SK-N-SH (cell line): ENCODE data around the gene PSAT1. TPM values are rescaled to one million over a fixed set of nuclear protein-coding genes. Genes with fewer than 3 reads are reported as not detected.

Experiments
- CTCF ChIA-PET: fragments of 300-600, 350-600 bp; formaldehyde crosslinking; extraction: SDS; loops from one replicate; lab custom pipeline; 2021; lab: Yijun Ruan, JAX
- POLR2A ChIA-PET: fragments of 350-600 bp; sonication (Branson Sonifier 250); formaldehyde crosslinking; extraction: SDS; loops from one replicate; lab custom pipeline; 2020; ENCODE audit warnings: antibody characterized with exemption, inconsistent platforms; lab: Yijun Ruan, JAX
- DNase-seq: peaks from one replicate; pipeline ENCODE4 v3.0.0; 2012
- H2AFZ ChIP-seq: fragments of 200-600 bp; sonication (generic); 2 replicates; pipeline ENCODE4 v1.8.1; 2016; ENCODE audit warnings: antibody characterized with exemption, mild to moderate bottlenecking, low read depth
- H3F3A ChIP-seq: fragments of 200-600 bp; sonication (generic); replicated peaks from 2 replicates; pipeline ENCODE3; 2016; ENCODE audit warnings: antibody characterized with exemption, mild to moderate bottlenecking; ENCODE audit not compliant: insufficient read depth
- H3K27ac ChIP-seq, 2 experiments: fragments of 200-500 bp in 1 of 2; fragments of 200-600 bp in 1 of 2; sonication (Bioruptor generic) in 1 of 2; sonication (generic), shearing (Covaris generic) in 1 of 2; 2 replicates each; pipeline versions ENCODE4 v1.5.1 to v1.6.1; 2014 to 2016; ENCODE audit warnings: low read depth in 2 of 2, inconsistent platforms in 1 of 2, low read length in 1 of 2, mild to moderate bottlenecking in 1 of 2, mixed read lengths in 1 of 2
- H3K27me3 ChIP-seq: fragments of 200-600 bp; sonication (generic), shearing (Covaris generic); 2 replicates; pipeline ENCODE4 v1.6.1; 2016; ENCODE audit warnings: mixed run types; ENCODE audit not compliant: insufficient read depth
- H3K36me3 ChIP-seq, 2 experiments: fragments of 200-500 bp in 1 of 2; fragments of 200-600 bp in 1 of 2; sonication (Bioruptor generic) in 1 of 2; sonication (generic) in 1 of 2; replicated peaks in 1 of 2; 2 replicates each; pipeline versions ENCODE3 to v1.5.1; 2014 to 2016; ENCODE audit warnings: low read length in 1 of 2, mild to moderate bottlenecking in 1 of 2; ENCODE audit not compliant: insufficient read depth in 2 of 2, control insufficient read depth in 1 of 2
- H3K4me1 ChIP-seq, 2 experiments: fragments of 200-500 bp in 1 of 2; fragments of 200-600 bp in 1 of 2; sonication (Bioruptor generic) in 1 of 2; sonication (generic), shearing (Covaris generic) in 1 of 2; 2 replicates each; pipeline versions ENCODE4 v1.5.1 to v1.6.1; 2014 to 2016; ENCODE audit warnings: low read depth in 1 of 2, low read length in 1 of 2, mixed run types in 1 of 2; ENCODE audit not compliant: insufficient read depth in 2 of 2, control insufficient read depth in 1 of 2
- H3K4me2 ChIP-seq: fragments of 200-600 bp; sonication (generic), shearing (Covaris generic); 2 replicates; pipeline ENCODE4 v1.6.1; 2017; ENCODE audit warnings: mixed run types
- H3K4me3 ChIP-seq, 2 experiments: fragments of 200-500 bp in 1 of 2; fragments of 200-600 bp in 1 of 2; sonication (Bioruptor generic) in 1 of 2; sonication (generic), shearing (Covaris generic) in 1 of 2; 2 replicates each; pipeline versions ENCODE4 v1.5.1 to v1.8.1; 2014 to 2016; ENCODE audit warnings: low read depth in 2 of 2, inconsistent platforms in 1 of 2, low read length in 1 of 2, mild to moderate bottlenecking in 1 of 2, mixed read lengths in 1 of 2, moderate library complexity in 1 of 2
- H3K79me2 ChIP-seq: fragments of 200-600 bp; sonication (generic); 2 replicates; pipeline ENCODE4 v1.8.1; 2017; ENCODE audit warnings: mild to moderate bottlenecking; ENCODE audit not compliant: insufficient read depth
- H3K9ac ChIP-seq: fragments of 200-600 bp; sonication (generic); 2 replicates; pipeline ENCODE4 v1.6.1; 2017; ENCODE audit warnings: mixed run types
- H3K9me2 ChIP-seq: fragments of 200-600 bp; sonication (generic); 2 replicates; pipeline ENCODE4 v1.6.1; 2017; ENCODE audit warnings: mixed run types
- H3K9me3 ChIP-seq: fragments of 200-600 bp; sonication (generic); 2 replicates; pipeline ENCODE4 v1.6.1; 2017; ENCODE audit warnings: mixed run types, mild to moderate bottlenecking, moderate library complexity
- H4K20me1 ChIP-seq: fragments of 200-600 bp; sonication (generic); 2 replicates; pipeline ENCODE4 v1.6.1; 2017; ENCODE audit warnings: mild to moderate bottlenecking, mixed run types; ENCODE audit not compliant: insufficient read depth
- CHD2 ChIP-seq: fragments of 150-350 bp; IDR thresholded peaks from 2 replicates; pipeline ENCODE4 v1.6.1; 2018; ENCODE audit warnings: low read length; ENCODE audit not compliant: partially characterized antibody
- ELF1 ChIP-seq: IDR thresholded peaks from 2 replicates; pipeline ENCODE4 v1.4.0; 2012
- EP300 ChIP-seq, 2 experiments: IDR thresholded peaks; 2 replicates each; pipeline versions ENCODE4 v1.4.0 to v1.6.1; 2012; ENCODE audit warnings: borderline replicate concordance in 1 of 2, low read depth in 1 of 2, low read length in 1 of 2
- EZH2phosphoT487 ChIP-seq: fragments of 200-600 bp; sonication (generic); IDR thresholded peaks from 2 replicates; pipeline ENCODE4 v1.6.1; 2017; ENCODE audit warnings: low read depth, mixed run types, mild to moderate bottlenecking, antibody characterized with exemption, moderate library complexity, borderline replicate concordance
- FOXJ3 ChIP-seq: sonication (generic); formaldehyde crosslinking; IDR thresholded peaks from 2 replicates; pipeline ENCODE4 v1.5.1; 2020; ENCODE audit warnings: mild to moderate bottlenecking, missing genetic modification reagents
- GABPA ChIP-seq: IDR thresholded peaks from 2 replicates; pipeline ENCODE4 v1.4.0; 2012; ENCODE audit warnings: low read depth, mild to moderate bottlenecking
- GATA2 ChIP-seq: sonication (generic); formaldehyde crosslinking; IDR thresholded peaks from 2 replicates; pipeline ENCODE4 v1.5.0; 2020; ENCODE audit warnings: mild to moderate bottlenecking, missing genetic modification reagents
- JUND ChIP-seq: IDR thresholded peaks from 2 replicates; pipeline ENCODE4 v1.4.0; 2012
- NFIC ChIP-seq: IDR thresholded peaks from 2 replicates; pipeline ENCODE4 v1.4.0; 2012; ENCODE audit warnings: borderline replicate concordance
- POLR2AphosphoS5 ChIP-seq: IDR thresholded peaks from 2 replicates; pipeline ENCODE4 v1.6.1; 2012; ENCODE audit warnings: low read depth, low read length
- RAD21 ChIP-seq: IDR thresholded peaks from 2 replicates; pipeline ENCODE4 v1.6.1; 2012; ENCODE audit warnings: mild to moderate bottlenecking, low read length
- RFX5 ChIP-seq: IDR thresholded peaks from 2 replicates; pipeline ENCODE4 v1.6.1; 2012; ENCODE audit warnings: mild to moderate bottlenecking, improper control_type of control experiment, low read length
- RXRA ChIP-seq: IDR thresholded peaks from 2 replicates; pipeline ENCODE4 v1.4.0; 2012; ENCODE audit warnings: low read depth, mild to moderate bottlenecking, borderline replicate concordance
- TAF1 ChIP-seq: IDR thresholded peaks from 2 replicates; pipeline ENCODE4 v1.6.1; 2012; ENCODE audit warnings: low read depth, mild to moderate bottlenecking, low read length, moderate library complexity, borderline replicate concordance
- WGBS: methylation state at CpG from one replicate; pipeline ENCODE4 v1.1.6; 2017; ENCODE audit warnings: low lambda C conversion rate; 5-methylcytosine and 5-hydroxymethylcytosine counted together
- polyA plus RNA-seq, 3 experiments: library from polyadenylated mRNA; depleted of rRNA; stranded (reverse); fragments of >200 nt; gene quantifications; 2 replicates each; pipeline ENCODE4 v1.2.3, GENCODE V29; 2012
- TF ChIP-seq, protein P1 (sequence below): IDR thresholded peaks from 2 replicates; pipeline ENCODE4 v1.4.0; 2012; ENCODE audit warnings: low read depth, borderline replicate concordance
- TF ChIP-seq, protein P2 (sequence below): fragments of 150-350 bp; IDR thresholded peaks from 2 replicates; pipeline ENCODE4 v1.6.1; 2017; ENCODE audit warnings: antibody characterized with exemption, low read length, low read depth, borderline replicate concordance
- TF ChIP-seq, protein P3 (sequence below): IDR thresholded peaks from 2 replicates; pipeline ENCODE4 v1.6.1; 2012; ENCODE audit warnings: mild to moderate bottlenecking, low read depth, low read length, moderate library complexity
- TF ChIP-seq, protein P4 (sequence below): IDR thresholded peaks from 2 replicates; pipeline ENCODE4 v1.4.0; 2012; ENCODE audit warnings: low read depth

The PSAT1 gene
- polyA plus RNA-seq, 1 of the 3 experiments (the other 2 are of a cell fraction) = 37.0 TPM

DNA sequence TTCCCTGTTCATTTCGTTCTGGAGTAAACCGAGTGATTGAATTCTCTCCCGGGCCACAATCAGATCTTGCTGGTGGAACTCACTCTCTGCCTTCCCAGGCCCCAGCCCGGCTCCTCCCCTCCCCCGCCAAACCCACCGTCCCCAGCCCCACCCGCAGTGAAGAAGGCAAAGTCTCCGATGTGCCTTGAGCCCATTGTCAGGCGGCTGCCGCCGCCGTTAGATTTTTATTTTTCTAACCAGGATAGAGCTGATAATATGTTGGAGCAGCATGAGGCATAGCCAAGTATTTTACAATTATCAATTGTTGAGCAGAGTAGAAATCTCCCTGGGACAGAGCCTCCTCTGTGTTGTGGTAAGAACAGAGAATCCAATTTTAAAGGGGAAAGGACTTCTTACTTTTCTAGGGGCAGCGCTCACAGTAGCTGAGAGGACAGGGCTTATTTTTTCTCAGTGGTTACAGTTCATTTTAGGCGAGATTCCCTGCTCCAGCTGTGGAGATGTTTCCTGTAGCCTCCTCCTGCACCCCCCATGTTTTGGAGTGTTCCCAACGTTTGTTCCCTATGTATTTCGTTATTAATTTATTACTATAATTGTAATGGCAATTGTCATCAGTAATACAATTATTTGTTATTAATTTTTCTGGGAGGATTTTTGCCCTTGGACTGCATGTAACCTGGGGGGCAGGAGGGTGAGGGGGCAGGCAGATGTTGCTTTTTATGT is 1.3 kb downstream of the PSAT1 start:
- Histone ChIP-seq H3K27ac (peak overlapping the region in 1 of 2 experiments; percentile 91; a peak in 2 of 4 replicates), H3K9me3 (no peaks in the 10 kb centered on the region), H3K4me3 (peak overlapping the region; percentile 92 to 93), H3K9ac (peak overlapping the region; percentile 70; the same call in 1 of the 2 replicates), H3K9me2 (no peaks in the 10 kb centered on the region), H3K36me3 (peaks cover 15 to 23% of the 10 kb centered on the region in 2 experiments), H3K4me1 (peaks cover 4 to 15% of the 10 kb centered on the region in 2 experiments; a peak in 2 of 4 replicates), H3K79me2 (peaks cover 5% of the 10 kb centered on the region), H2AFZ (peak overlapping the region; percentile 85; the same call in 1 of the 2 replicates), H3F3A (no peaks in the 10 kb centered on the region)
- ChIA-PET CTCF (interaction anchor here (0.9 to 3.5 kb wide), 11 partner anchors 11 to 73 kb away, joined by 3 to 9 read pairs (median 3); no protein-coding TSS in a partner anchor), POLR2A (interaction anchor here (0.7 to 3.1 kb wide), 7 partner anchors 9 to 70 kb away, joined by 3 to 23 read pairs (median 7); partner anchors contain the start of gene CEP78)
- WGBS = 5% methylated on average over 16 of the region's 16 CpGs
- TF ChIP-seq RFX5 (no peak), ELF1 (no peak), FOXJ3 (CRISPR knock-in tag) (no peak), RAD21 (no peak), EP300 (IDR thresholded peaks at IDR 0.05; ENCODE audit: borderline replicate concordance in 1 of 2, low read depth in 1 of 2, low read length in 1 of 2) (no peak), NFIC (no peak)
- TF ChIP-seq, protein P1, sequence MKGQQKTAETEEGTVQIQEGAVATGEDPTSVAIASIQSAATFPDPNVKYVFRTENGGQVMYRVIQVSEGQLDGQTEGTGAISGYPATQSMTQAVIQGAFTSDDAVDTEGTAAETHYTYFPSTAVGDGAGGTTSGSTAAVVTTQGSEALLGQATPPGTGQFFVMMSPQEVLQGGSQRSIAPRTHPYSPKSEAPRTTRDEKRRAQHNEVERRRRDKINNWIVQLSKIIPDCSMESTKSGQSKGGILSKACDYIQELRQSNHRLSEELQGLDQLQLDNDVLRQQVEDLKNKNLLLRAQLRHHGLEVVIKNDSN = no peak
- TF ChIP-seq, all 33 proteins: peak for 0
- Histone ChIP-seq H3K27me3 (no peaks in the 10 kb centered on the region), H4K20me1 (no peaks in the 10 kb centered on the region), H3K4me2 (peak overlapping the region; percentile 87)
- peak; percentile 56 for DNase-seq

DNA sequence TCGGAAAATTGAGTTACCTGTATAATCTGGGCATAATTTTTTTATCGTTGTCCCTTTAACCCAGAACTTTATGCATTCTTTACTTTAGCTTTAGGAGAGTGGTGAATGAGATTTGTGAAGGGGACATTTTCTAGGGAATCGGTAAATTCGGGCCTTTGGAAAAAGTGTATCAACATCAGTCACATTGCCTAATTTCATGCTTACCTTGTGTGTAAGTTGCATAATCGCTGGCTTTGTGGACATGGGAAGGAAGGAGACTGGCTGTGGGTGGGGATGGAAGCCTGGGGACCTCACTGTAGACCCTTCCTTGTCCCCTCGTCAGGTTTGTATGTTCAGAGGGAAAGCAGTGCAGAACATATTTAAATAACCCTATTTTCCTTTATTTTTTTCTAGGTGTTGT is 3.3 kb downstream of the PSAT1 start:
- H3K27me3 ChIP-seq = no peaks in the 10 kb centered on the region
- no peak for TF ChIP-seq RFX5
- TF ChIP-seq JUND = no peak
- no peak for TF ChIP-seq RAD21
- no peak for TF ChIP-seq RXRA
- TF ChIP-seq EZH2phosphoT487 = no peak
- TF ChIP-seq CHD2 = no peak
- TF ChIP-seq, protein P2, sequence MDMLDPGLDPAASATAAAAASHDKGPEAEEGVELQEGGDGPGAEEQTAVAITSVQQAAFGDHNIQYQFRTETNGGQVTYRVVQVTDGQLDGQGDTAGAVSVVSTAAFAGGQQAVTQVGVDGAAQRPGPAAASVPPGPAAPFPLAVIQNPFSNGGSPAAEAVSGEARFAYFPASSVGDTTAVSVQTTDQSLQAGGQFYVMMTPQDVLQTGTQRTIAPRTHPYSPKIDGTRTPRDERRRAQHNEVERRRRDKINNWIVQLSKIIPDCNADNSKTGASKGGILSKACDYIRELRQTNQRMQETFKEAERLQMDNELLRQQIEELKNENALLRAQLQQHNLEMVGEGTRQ = no peak
- TF ChIP-seq, protein P3, sequence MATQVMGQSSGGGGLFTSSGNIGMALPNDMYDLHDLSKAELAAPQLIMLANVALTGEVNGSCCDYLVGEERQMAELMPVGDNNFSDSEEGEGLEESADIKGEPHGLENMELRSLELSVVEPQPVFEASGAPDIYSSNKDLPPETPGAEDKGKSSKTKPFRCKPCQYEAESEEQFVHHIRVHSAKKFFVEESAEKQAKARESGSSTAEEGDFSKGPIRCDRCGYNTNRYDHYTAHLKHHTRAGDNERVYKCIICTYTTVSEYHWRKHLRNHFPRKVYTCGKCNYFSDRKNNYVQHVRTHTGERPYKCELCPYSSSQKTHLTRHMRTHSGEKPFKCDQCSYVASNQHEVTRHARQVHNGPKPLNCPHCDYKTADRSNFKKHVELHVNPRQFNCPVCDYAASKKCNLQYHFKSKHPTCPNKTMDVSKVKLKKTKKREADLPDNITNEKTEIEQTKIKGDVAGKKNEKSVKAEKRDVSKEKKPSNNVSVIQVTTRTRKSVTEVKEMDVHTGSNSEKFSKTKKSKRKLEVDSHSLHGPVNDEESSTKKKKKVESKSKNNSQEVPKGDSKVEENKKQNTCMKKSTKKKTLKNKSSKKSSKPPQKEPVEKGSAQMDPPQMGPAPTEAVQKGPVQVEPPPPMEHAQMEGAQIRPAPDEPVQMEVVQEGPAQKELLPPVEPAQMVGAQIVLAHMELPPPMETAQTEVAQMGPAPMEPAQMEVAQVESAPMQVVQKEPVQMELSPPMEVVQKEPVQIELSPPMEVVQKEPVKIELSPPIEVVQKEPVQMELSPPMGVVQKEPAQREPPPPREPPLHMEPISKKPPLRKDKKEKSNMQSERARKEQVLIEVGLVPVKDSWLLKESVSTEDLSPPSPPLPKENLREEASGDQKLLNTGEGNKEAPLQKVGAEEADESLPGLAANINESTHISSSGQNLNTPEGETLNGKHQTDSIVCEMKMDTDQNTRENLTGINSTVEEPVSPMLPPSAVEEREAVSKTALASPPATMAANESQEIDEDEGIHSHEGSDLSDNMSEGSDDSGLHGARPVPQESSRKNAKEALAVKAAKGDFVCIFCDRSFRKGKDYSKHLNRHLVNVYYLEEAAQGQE = no peak
- TF ChIP-seq GABPA = no peak
- TF ChIP-seq ELF1 = no peak
- TF ChIP-seq POLR2AphosphoS5 = no peak
- no peak for TF ChIP-seq GATA2 (CRISPR knock-in tag)
- TF ChIP-seq, protein P1 = no peak
- no peak for TF ChIP-seq TAF1
- TF ChIP-seq, protein P4, sequence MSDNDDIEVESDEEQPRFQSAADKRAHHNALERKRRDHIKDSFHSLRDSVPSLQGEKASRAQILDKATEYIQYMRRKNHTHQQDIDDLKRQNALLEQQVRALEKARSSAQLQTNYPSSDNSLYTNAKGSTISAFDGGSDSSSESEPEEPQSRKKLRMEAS = no peak

More for the DNA sequence above, 3.3 kb downstream of the PSAT1 start:
- H3K9ac ChIP-seq = no peak overlapping the region
- no peaks in the 10 kb centered on the region for H4K20me1 ChIP-seq
- ChIA-PET CTCF (interaction anchor here (1.5 to 3.5 kb wide), 3 partner anchors 13 to 70 kb away, joined by 3 to 9 read pairs (median 9); no protein-coding TSS in a partner anchor), POLR2A (interaction anchor here (0.7 kb wide), 1 partner anchor 32 kb away, joined by 3 read pairs; no protein-coding TSS in a partner anchor)
- H3K4me2 ChIP-seq = no peak overlapping the region
- no peak for DNase-seq
- H3K4me1 ChIP-seq = peaks cover 4 to 24% of the 10 kb centered on the region in 2 experiments; a peak in 2 of 4 replicates
- 94% methylated on average over 6 of the region's 6 CpGs for WGBS
- no peaks in the 10 kb centered on the region for H3K9me2 ChIP-seq
- no peak overlapping the region for H2AFZ ChIP-seq
- H3K9me3 ChIP-seq = no peaks in the 10 kb centered on the region
- no peak overlapping the region for H3K4me3 ChIP-seq
- no peaks in the 10 kb centered on the region for H3F3A ChIP-seq
- peaks cover 25 to 40% of the 10 kb centered on the region in 2 experiments for H3K36me3 ChIP-seq
- H3K27ac ChIP-seq = no peak overlapping the region
- H3K79me2 ChIP-seq = peaks cover 5% of the 10 kb centered on the region
